HG03439 (cell line): ENCODE measurements around the gene OTOF.

Source experiments
- ATAC-seq: cut with Tn5 transposase; IDR thresholded peaks from one replicate; pipeline ENCODE4 v1.9.1; 2021; ENCODE audit warnings: mild to moderate bottlenecking, moderate library complexity; ENCODE audit not compliant: unreplicated experiment

The OTOF gene

DNA sequence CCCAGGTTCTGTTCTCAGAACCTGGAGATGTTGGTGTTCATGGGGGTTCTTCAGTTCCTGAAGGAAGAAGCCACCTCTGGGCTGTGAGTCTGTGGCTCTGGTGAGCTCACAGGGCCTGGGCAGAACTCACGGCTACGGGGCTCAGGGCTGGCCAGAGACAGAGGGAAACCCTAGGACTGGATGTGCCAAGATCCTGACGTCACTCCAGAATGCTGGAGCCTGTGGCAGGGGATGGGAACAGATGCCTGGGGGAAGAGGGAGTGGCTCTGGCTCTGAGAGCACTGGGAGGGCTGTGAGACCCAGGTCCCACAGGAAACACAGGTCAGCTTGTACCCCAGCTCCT is at the start of gene OTOF:
OTOF (minus strand) TSS at position 214 of the 343 bp plus-strand sequence.
- no peak for ATAC-seq

DNA sequence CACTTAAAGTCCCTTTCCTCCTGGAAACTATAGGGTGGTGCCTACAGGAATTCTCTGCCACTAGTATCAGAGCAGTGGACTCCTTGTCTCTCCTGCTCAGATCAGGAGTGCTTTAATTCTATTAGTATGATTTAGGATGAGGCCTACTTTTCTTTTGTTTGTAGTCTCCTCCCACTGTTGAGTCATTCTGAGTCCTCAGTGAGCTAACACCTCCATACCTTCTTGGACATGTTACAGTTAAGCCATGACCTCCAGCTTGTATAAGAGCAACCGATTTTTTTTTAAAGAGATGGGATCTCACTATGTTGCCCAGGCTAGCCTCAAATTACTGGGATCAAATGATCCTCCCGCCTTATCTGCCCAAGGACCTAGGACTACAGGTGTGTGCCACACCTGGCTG is 48.7 kb upstream of the OTOF start:
- no peak for ATAC-seq

- no peak for ATAC-seq
Measured at GRCh38 chr2:26526105-26526504, 48.2 kb upstream of the OTOF start.

DNA sequence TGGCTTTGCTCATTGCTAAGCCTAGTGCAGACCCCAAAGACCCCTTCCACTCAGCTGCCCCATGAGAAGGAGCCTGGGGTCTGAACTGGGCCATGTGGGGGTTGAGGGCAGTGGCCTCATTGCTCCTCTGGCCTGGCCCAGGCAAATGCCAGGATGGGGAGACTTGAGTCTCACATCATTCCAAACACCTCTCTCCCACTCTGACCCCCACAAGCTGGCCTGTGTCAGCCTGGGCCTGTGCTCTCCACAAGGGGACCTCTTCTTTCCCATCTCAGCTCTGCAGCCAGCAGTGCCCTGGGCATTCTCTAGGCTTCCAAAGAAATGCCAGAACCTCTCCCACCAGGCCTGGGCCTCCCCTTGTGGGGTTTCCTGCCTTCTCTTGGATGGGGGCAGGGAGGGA is 45.8 kb upstream of the OTOF start:
- no peak for ATAC-seq

- no peak for ATAC-seq
Measured at GRCh38 chr2:26522751-26523171, 44.8 kb upstream of the OTOF start.

- ATAC-seq, result no peak
Measured at GRCh38 chr2:26522325-26522724, 44.4 kb upstream of the OTOF start.

DNA sequence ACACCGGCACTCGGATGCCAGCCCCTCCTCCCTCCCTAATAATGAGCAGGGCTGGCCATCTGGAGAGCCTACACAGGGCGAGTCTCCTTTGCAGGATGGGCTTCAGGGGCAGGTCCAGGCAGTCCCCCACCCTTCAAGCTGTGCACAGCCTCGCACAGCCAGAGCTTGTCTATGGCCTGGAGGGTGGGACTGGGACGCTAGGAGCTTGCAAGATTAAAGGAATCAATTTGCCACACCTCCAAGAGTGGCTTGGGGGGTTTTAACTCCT is 43.9 kb upstream of the OTOF start:
- no peak for ATAC-seq

GRCh38 chr2:26521054-26521912 is 43.4 kb upstream of the OTOF start:
- ATAC-seq, result no peak

DNA sequence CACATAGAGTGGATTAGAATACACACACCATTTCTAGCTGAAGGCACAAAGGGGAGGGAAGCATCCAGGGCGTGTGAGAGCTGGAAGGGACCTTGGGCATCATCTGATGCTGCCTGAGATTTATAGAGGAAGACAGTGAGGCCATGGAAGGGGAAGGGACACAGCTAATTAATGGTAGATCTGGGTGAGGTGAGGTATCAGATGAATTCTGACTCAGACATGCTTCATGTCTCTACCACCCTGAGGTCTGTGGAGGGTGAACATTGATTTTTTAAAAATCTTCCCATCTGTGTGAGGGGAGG is 42.2 kb upstream of the OTOF start:
- ATAC-seq, result no peak

DNA sequence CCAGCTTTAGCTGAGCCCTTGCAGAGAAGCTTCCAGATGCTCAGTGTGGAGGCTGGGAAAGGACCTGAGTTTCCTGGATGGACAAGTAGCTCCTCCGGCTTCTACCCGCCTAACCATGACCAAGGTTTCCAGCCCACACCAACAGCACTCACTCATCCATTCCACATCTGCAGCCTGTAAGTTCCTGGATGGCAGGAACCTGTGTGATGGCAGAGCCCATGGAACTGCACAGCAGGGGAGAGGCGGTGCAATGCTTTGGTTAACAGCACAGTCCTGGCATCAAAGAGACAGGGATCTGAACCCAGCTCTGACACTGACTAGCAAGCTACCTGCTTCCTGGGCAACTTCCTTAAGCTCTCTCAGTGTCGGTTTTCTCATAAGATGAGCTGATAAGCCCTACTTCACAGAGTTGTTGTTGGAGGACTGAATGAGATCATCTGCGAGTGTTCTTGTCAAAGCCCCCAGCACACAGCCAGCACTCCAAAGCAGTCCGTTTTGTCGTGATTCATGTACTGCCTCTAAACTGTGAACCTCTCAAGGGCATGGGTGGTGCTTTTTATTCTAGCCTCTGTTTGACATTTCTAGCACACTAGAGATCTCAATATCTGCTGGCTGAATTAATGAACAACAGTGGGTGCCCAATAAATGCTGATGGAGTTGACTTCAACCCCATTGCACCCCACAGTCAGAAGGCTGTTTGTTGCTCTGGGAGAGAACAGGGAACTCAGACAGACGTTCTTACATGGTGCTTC is 41.6 kb upstream of the OTOF start:
- no peak for ATAC-seq

- no peak for ATAC-seq
Measured at GRCh38 chr2:26516781-26517180, 38.9 kb upstream of the OTOF start.

DNA sequence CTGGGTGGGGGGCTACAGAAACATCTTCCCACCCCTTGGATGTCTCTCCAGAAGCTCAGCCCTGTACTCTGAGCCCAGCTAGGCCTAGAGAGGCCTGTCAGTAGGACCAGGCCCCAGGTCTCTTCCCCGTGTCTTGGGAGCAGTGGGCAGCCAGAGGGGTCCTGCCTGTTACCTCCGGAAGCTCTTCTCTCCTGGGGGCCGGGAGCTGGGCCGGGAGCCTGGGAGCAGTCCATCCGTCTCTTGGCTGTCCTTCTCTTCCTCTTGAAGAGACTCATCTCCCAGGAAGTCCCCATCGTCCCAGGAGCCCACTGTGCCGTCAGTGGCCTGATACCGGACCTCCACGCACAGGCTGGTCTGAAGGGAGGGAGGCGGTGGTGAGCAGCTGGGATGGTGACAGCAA is 38.3 kb upstream of the OTOF start:
- ATAC-seq, result no peak

DNA sequence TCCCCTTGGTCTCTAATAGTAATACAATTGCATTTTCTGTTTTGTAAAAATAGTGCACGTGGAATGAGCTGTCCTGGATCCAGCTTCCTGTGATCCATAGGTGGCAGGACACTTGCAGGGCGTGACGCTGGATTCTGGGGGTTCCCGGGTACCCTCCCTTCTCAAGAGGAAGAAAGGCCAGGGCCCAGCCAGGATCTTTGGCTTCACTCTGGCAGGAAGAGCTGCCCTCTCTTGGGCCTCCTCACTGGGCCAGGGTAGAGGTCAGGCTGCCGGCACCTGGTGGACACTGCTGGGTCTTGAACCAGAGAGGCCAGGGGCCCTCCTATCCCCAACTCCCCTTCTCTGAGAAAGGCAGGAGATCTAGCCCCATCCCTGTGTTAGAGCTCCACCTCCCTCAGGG is 37.8 kb upstream of the OTOF start:
- no peak for ATAC-seq

GRCh38 chr2:26514045-26514444 is 36.1 kb upstream of the OTOF start:
- no peak for ATAC-seq

DNA sequence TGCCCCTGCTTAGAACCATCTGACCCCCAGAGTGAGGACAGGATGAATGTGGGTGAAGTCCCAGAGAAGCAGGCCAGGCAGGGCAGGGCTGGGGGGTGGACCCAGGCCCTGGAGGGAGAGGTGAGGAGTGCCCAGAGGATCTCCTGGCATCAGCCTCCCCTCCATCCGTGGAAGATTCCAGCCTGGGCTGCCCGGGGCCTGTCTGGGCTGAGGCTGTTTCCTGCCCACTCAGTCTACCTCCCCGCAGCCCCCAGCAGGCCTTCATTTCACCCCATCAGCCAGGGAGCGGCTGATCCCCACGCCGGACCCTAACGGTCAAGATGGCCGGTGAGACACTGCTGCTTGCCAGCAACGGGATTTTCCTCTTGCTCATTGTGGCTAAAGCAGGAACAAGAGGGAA is 35.3 kb upstream of the OTOF start:
- ATAC-seq, result no peak

DNA sequence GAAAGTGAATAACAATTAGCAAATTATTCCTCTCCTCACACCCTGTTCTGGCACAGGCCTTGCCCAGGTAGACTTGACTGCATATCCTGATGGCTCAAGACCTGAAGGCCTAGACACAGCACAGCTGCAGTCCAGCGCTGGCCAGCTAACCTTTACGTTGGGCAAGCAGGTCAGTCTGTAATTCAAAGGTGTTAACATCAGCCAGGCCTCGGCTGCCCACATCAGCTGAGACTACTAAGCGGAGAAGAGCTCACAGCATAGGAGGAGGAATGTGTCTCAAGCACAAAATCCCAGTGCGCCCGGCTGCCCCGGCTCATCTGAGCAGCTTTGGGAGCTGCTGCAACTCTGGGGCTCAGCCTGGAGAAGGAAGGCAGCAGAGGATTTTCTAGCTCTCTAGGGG is 33.5 kb upstream of the OTOF start:
- no peak for ATAC-seq

DNA sequence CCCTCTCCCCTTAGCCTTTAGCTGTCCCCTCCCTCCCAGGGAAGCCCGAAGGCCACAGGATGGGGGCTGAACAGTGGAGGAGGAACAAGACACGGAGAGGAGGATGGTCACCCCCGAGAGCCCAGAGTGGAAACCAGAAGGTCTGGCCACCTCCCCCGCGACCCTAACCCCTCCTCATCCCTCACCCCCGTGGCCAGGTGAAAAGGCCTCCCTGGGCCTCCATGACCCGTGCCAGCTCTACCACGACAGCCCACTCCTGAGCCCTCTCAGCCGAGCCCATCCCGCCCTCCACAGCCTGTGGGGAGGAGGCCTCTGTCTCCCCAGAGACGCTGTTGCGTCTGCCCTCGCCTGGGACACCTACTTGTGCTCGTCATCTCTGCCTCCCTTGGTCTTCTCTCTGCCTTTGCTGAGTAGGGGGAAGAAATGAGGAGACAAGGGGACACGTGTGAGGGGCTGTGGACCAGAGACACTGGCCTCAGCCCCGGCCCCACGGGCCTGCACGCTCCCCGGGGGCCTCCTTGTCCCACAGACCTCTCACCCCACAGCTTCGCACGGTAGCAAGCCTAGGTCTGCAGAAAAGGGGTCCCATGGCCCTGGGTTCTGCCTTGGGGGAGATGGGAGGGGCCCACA is 32.5 kb upstream of the OTOF start:
- ATAC-seq, result no peak

DNA sequence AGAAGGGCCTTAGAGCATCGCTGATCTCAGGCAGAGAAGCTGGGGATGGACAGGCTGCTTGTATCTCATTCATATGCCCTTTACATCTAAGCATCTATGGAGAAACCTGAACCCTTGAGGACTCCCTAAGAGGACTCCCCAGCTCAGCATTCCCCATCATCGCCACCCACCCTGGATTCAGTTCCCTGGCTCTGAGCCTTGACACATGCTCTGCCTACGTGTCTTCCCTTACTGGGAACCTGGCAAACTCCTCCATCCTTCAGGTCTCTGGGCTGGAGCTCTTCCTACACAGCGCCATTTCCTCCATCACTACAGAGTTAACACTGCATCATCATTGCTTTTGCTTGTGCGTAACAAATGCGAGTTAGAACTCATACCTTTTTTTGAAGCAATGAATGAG is 31.2 kb upstream of the OTOF start:
- ATAC-seq, result no peak

GRCh38 chr2:26507932-26508331 is 30.0 kb upstream of the OTOF start:
- ATAC-seq, result no peak

DNA sequence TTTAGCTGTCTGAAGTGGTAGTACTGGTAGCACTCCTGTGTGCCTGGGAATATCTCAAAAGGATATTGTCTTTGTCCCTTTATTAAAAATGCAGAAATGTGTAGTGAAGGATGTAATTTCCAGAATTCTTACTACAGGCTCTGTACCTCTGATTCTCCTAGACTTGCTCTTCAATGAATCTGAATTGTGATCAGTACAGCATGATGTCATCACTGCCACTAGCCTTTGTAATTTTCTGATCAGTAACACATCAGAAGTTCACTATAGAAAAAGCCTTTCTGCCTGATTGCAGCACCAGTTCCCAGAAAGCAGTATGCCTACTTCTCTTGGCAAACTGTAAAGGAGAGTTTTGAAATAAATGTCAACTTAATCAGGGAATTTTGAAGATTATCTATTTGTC is 29.2 kb upstream of the OTOF start:
- ATAC-seq, result no peak

DNA sequence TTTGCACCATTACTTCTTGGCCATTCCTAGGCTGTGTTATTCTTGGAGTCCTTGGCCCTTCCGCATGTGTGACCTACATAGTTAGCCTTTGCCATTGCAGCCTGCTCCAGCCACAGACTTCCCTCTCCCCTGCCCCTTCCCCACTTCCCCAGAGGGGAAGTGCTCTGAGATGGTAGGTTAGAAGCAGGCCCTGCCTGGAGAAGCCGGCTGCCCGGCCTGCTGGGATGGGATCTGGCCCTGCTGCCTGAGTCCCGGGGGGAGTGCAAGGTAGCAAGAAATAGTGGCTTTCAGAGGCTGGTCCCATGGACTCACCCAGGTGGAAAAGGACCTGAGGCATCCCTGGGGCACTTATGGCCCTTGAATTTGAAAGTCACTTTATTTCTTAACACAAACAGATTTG is 28.4 kb upstream of the OTOF start:
- ATAC-seq, result no peak

DNA sequence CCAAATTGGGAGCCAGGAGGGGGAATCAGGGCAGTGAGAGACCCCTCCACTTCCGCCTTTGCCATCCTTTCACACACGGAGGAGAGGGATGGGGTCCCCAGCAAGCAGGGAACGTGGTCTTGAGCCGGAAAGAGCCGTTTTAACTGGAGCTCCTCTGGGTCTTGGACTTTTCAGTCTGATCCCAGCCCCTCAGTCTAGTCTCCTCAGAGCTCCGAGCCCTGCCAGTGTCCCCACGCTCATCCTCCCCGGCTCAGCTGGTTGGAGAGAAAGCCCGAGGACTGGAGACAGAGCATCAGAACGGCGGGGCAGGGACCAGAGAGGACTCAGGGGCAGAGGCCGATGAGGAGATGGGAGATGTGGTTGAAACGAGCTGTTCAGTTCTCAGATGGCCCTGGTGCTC is 26.1 kb upstream of the OTOF start:
- no peak for ATAC-seq
